HG02973 (cell line): ENCODE results near the gene RPL11.
"Not testable (repeated sequence)": the region's sequence is repeated elsewhere in the genome, so short reads cannot be mapped to it uniquely, and the experiment has no call there.

Source experiments
- ATAC-seq: cut with Tn5 transposase; IDR thresholded peaks from one replicate; pipeline ENCODE4 v1.9.1; 2021; ENCODE audit warnings: moderate library complexity; ENCODE audit not compliant: unreplicated experiment

Gene RPL11

GRCh38 chr1:23684415-23684814, 7.2 kb upstream of the RPL11 start:
- no peak for ATAC-seq

GRCh38 chr1:23685197-23685596, 6.4 kb upstream of the RPL11 start:
- ATAC-seq: not testable (repeated sequence)

- ATAC-seq: not testable (repeated sequence)
Observed at GRCh38 chr1:23687680-23688079, 3.9 kb upstream of the RPL11 start.

- ATAC-seq: not testable (repeated sequence)
Observed at GRCh38 chr1:23688281-23688680, 3.3 kb upstream of the RPL11 start.

GRCh38 chr1:23692308-23692871, 784 bp downstream of the RPL11 start:
- no peak for ATAC-seq

GRCh38 chr1:23693599-23693998, 2.0 kb downstream of the RPL11 start:
- ATAC-seq: no peak

GRCh38 chr1:23694371-23694770, 2.8 kb downstream of the RPL11 start:
- no peak for ATAC-seq

- no peak for ATAC-seq
Observed at GRCh38 chr1:23695667-23696066, 4.1 kb downstream of the RPL11 start.

GRCh38 chr1:23696335-23696989, 4.9 kb downstream of the RPL11 start:
- ATAC-seq: no peak

GRCh38 chr1:23698466-23698865, 6.9 kb downstream of the RPL11 start:
- ATAC-seq: no peak

- no peak for ATAC-seq
Observed at GRCh38 chr1:23699280-23700179, 7.9 kb downstream of the RPL11 start.

GRCh38 chr1:23701310-23701709, 9.7 kb downstream of the RPL11 start:
- ATAC-seq: no peak

- ATAC-seq: no peak
Observed at GRCh38 chr1:23701996-23702395, 10.4 kb downstream of the RPL11 start.

- no peak for ATAC-seq
Observed at GRCh38 chr1:23704834-23705495, 13.4 kb downstream of the RPL11 start.

GRCh38 chr1:23709229-23709628, 17.6 kb downstream of the RPL11 start:
- ATAC-seq: no peak

GRCh38 chr1:23718482-23718881, 26.9 kb downstream of the RPL11 start:
- no peak for ATAC-seq

- no peak for ATAC-seq
Observed at GRCh38 chr1:23719162-23719820, 27.7 kb downstream of the RPL11 start.

GRCh38 chr1:23720256-23720995, 28.8 kb downstream of the RPL11 start:
- peak; percentile 51 for ATAC-seq

- ATAC-seq: no peak
Observed at GRCh38 chr1:23722652-23723051, 31.0 kb downstream of the RPL11 start.

GRCh38 chr1:23726686-23727085, 35.1 kb downstream of the RPL11 start:
- no peak for ATAC-seq
